HEK293 (cell line): ENCODE data around the gene MYH1.
A peak's percentile ranks its signal among the peaks of the same experiment; 100 is the strongest.

Source experiments
- CTCF ChIA-PET: fragments of 350-600 bp; formaldehyde crosslinking; extraction: SDS; loops from one replicate; lab custom pipeline; 2021; ENCODE audit warnings: antibody characterized with exemption; lab: Yijun Ruan, JAX
- POLR2A ChIA-PET: fragments of 300-600 bp; formaldehyde crosslinking; extraction: SDS; loops from one replicate; lab custom pipeline; 2020; ENCODE audit warnings: antibody characterized with exemption, inconsistent platforms; lab: Yijun Ruan, JAX
- H3K27ac ChIP-seq: fragments of 200-500 bp; sonication (Bioruptor generic); 2 replicates; pipeline ENCODE4 v1.5.1; 2014; ENCODE audit warnings: low read depth, low read length, control low read depth, inconsistent platforms; ENCODE audit errors: extremely low read depth
- H3K36me3 ChIP-seq, 2 experiments: fragments of 200-500 bp in 1 of 2; sonication (Bioruptor generic) in 1 of 2; 1 replicate in 1 of 2; 2 replicates in 1 of 2; pipeline ENCODE4 v1.5.1; 2014 to 2017; ENCODE audit warnings: inconsistent platforms in 2 of 2, low read length in 2 of 2; ENCODE audit not compliant: control insufficient read depth in 2 of 2, insufficient read depth in 1 of 2
- H3K4me1 ChIP-seq: fragments of 200-500 bp; sonication (Bioruptor generic); 2 replicates; pipeline ENCODE4 v1.5.1; 2014; ENCODE audit warnings: mild to moderate bottlenecking, low read length, inconsistent platforms; ENCODE audit not compliant: control insufficient read depth, insufficient read depth
- H3K4me3 ChIP-seq: 2 replicates; pipeline ENCODE4 v1.5.1; 2011; ENCODE audit warnings: low read depth, mild to moderate bottlenecking, control low read depth, low read length, moderate library complexity
- H3K9me3 ChIP-seq: fragments of 200-500 bp; sonication (Bioruptor generic); 2 replicates; pipeline ENCODE4 v1.5.1; 2014; ENCODE audit warnings: low read depth, low read length, inconsistent platforms; ENCODE audit not compliant: control insufficient read depth, insufficient read depth
- RBAK ChIP-seq: fragments of 450-650 bp; formaldehyde crosslinking; IDR thresholded peaks from 2 replicates; pipeline ENCODE4 v1.5.1; 2016; ENCODE audit warnings: missing biosample characterization, missing genetic modification characterization
- REPIN1 ChIP-seq: fragments of 450-650 bp; formaldehyde crosslinking; IDR thresholded peaks from 2 replicates; pipeline ENCODE4 v1.5.1; 2017; ENCODE audit warnings: missing biosample characterization, missing genetic modification characterization, low read depth
- SCRT2 ChIP-seq: fragments of 450-650 bp; formaldehyde crosslinking; IDR thresholded peaks from 2 replicates; pipeline ENCODE4 v1.5.1; 2016; ENCODE audit warnings: missing biosample characterization, missing genetic modification characterization
- SETDB1 ChIP-seq: IDR thresholded peaks from one replicate; pipeline ENCODE4 v1.6.1; 2017; ENCODE audit warnings: mild to moderate bottlenecking, low read length, moderate library complexity, mixed read lengths; ENCODE audit not compliant: insufficient read length
- SP2 ChIP-seq: fragments of 450-650 bp; formaldehyde crosslinking; IDR thresholded peaks from 2 replicates; pipeline ENCODE4 v1.5.1; 2016; ENCODE audit warnings: missing biosample characterization, missing genetic modification characterization
- TCF7L2 ChIP-seq: IDR thresholded peaks from 2 replicates; pipeline ENCODE4 v1.6.1; 2011; ENCODE audit warnings: low read depth, mild to moderate bottlenecking, inconsistent platforms, low read length, moderate library complexity, borderline replicate concordance
- TRIM28 ChIP-seq: IDR thresholded peaks from 2 replicates; pipeline ENCODE4 v1.6.1; 2011; ENCODE audit warnings: low read length, control low read depth, borderline replicate concordance
- ZNF26 ChIP-seq: fragments of 450-650 bp; formaldehyde crosslinking; IDR thresholded peaks from 2 replicates; pipeline ENCODE4 v1.5.1; 2016; ENCODE audit warnings: missing biosample characterization, missing genetic modification characterization
- ZNF549 ChIP-seq: fragments of 450-650 bp; IDR thresholded peaks from 2 replicates; pipeline ENCODE4 v1.5.1; 2018; ENCODE audit warnings: missing biosample characterization, missing genetic modification characterization, mild to moderate bottlenecking, inconsistent platforms, moderate library complexity
- ZNF555 ChIP-seq: fragments of 450-650 bp; formaldehyde crosslinking; conservative IDR thresholded peaks from 2 replicates; pipeline ENCODE4 v1.5.1; 2017; ENCODE audit warnings: missing biosample characterization, mild to moderate bottlenecking, missing genetic modification characterization, inconsistent platforms
- ZNF571 ChIP-seq: fragments of 450-650 bp; formaldehyde crosslinking; IDR thresholded peaks from 2 replicates; pipeline ENCODE4 v1.5.0; 2017; ENCODE audit warnings: missing biosample characterization, missing genetic modification characterization
- ZNF585B ChIP-seq: fragments of 450-650 bp; formaldehyde crosslinking; IDR thresholded peaks from 2 replicates; pipeline ENCODE4 v1.5.1; 2016; ENCODE audit warnings: missing biosample characterization, missing genetic modification characterization
- ZNF596 ChIP-seq: fragments of 450-650 bp; IDR thresholded peaks from 2 replicates; pipeline ENCODE4 v1.5.0; 2018; ENCODE audit warnings: missing biosample characterization, mild to moderate bottlenecking, missing genetic modification characterization, moderate library complexity
- ZNF623 ChIP-seq: fragments of 450-650 bp; formaldehyde crosslinking; IDR thresholded peaks from 2 replicates; pipeline ENCODE4 v1.5.1; 2016; ENCODE audit warnings: missing biosample characterization, missing genetic modification characterization
- ZNF658 ChIP-seq: fragments of 450-650 bp; formaldehyde crosslinking; IDR thresholded peaks from 2 replicates; pipeline ENCODE4; 2016; ENCODE audit warnings: missing biosample characterization, missing genetic modification characterization
- ZNF670 ChIP-seq: fragments of 450-650 bp; formaldehyde crosslinking; IDR thresholded peaks from 2 replicates; pipeline ENCODE4 v1.5.1; 2016; ENCODE audit warnings: missing biosample characterization, missing genetic modification characterization, low read depth
- ZNF837 ChIP-seq: fragments of 450-650 bp; formaldehyde crosslinking; IDR thresholded peaks from 2 replicates; pipeline ENCODE4 v1.5.1; 2016; ENCODE audit warnings: missing biosample characterization, missing genetic modification characterization
- ZXDB ChIP-seq: fragments of 450-650 bp; formaldehyde crosslinking; IDR thresholded peaks from 2 replicates; pipeline ENCODE4 v1.5.1; 2016; ENCODE audit warnings: missing biosample characterization, missing genetic modification characterization
- TF ChIP-seq, protein P1 (sequence below): fragments of 450-650 bp; formaldehyde crosslinking; IDR thresholded peaks from 2 replicates; pipeline ENCODE4 v1.5.1; 2017; ENCODE audit warnings: missing biosample characterization, missing genetic modification characterization
- TF ChIP-seq, protein P2 (sequence below): fragments of 450-650 bp; formaldehyde crosslinking; IDR thresholded peaks from 2 replicates; pipeline ENCODE4 v1.5.1; 2016; ENCODE audit warnings: missing biosample characterization, missing genetic modification characterization
- TF ChIP-seq, protein P3 (sequence below): fragments of 450-650 bp; formaldehyde crosslinking; IDR thresholded peaks from 2 replicates; pipeline ENCODE4 v1.5.1; 2016; ENCODE audit warnings: missing biosample characterization, missing genetic modification characterization

MYH1 gene

DNA sequence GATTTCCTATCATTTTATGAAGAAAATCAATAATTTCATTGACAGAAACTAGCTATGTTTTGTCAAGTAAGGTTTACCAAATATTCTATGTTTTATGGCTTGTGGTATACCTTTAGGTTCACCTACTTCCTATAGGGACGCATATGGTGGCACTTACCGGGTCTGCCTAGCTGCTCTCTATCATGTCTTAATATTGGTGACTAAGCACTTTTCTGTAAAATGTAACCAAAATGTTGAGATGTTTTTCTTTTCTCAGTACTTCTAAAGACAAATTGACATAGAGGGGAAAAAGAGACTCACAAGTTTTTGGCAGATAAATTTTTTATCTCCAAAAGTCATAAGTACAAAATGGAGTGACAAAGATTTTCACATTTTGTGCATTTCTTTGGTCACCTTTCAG is 26.3 kb downstream of the MYH1 start:
- Histone ChIP-seq H3K4me3 (no peak overlapping the region), H3K4me1 (no peaks in the 10 kb centered on the region), H3K36me3 (no peaks in the 10 kb centered on the region), H3K27ac (no peak overlapping the region), H3K9me3 (no peaks in the 10 kb centered on the region; the same call in none of the 2 replicates)
- no peak for TF ChIP-seq ZNF555 (tag by site-specific recombination)
- TF ChIP-seq ZNF549 (tag by site-specific recombination): no peak
- TF ChIP-seq, protein P1, sequence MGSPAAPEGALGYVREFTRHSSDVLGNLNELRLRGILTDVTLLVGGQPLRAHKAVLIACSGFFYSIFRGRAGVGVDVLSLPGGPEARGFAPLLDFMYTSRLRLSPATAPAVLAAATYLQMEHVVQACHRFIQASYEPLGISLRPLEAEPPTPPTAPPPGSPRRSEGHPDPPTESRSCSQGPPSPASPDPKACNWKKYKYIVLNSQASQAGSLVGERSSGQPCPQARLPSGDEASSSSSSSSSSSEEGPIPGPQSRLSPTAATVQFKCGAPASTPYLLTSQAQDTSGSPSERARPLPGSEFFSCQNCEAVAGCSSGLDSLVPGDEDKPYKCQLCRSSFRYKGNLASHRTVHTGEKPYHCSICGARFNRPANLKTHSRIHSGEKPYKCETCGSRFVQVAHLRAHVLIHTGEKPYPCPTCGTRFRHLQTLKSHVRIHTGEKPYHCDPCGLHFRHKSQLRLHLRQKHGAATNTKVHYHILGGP: no peak
- TF ChIP-seq ZNF670: no peak
- TF ChIP-seq ZNF571 (tag by site-specific recombination): no peak
- TF ChIP-seq ZNF623: no peak
- TF ChIP-seq, protein P2, sequence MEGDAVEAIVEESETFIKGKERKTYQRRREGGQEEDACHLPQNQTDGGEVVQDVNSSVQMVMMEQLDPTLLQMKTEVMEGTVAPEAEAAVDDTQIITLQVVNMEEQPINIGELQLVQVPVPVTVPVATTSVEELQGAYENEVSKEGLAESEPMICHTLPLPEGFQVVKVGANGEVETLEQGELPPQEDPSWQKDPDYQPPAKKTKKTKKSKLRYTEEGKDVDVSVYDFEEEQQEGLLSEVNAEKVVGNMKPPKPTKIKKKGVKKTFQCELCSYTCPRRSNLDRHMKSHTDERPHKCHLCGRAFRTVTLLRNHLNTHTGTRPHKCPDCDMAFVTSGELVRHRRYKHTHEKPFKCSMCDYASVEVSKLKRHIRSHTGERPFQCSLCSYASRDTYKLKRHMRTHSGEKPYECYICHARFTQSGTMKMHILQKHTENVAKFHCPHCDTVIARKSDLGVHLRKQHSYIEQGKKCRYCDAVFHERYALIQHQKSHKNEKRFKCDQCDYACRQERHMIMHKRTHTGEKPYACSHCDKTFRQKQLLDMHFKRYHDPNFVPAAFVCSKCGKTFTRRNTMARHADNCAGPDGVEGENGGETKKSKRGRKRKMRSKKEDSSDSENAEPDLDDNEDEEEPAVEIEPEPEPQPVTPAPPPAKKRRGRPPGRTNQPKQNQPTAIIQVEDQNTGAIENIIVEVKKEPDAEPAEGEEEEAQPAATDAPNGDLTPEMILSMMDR (tag by site-specific recombination): no peak
- TF ChIP-seq SP2 (tag by site-specific recombination): no peak
- TF ChIP-seq, protein P3, sequence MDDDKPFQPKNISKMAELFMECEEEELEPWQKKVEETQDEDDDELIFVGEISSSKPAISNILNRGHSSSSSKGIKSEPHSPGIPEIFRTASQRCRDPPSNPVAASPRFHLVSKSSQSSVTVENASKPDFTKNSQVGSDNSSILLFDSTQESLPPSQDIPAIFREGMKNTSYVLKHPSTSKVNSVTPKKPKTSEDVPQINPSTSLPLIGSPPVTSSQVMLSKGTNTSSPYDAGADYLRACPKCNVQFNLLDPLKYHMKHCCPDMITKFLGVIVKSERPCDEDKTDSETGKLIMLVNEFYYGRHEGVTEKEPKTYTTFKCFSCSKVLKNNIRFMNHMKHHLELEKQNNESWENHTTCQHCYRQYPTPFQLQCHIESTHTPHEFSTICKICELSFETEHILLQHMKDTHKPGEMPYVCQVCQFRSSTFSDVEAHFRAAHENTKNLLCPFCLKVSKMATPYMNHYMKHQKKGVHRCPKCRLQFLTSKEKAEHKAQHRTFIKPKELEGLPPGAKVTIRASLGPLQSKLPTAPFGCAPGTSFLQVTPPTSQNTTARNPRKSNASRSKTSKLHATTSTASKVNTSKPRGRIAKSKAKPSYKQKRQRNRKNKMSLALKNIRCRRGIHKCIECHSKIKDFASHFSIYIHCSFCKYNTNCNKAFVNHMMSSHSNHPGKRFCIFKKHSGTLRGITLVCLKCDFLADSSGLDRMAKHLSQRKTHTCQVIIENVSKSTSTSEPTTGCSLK: no peak
- TF ChIP-seq ZNF26 (tag by site-specific recombination): no peak
- no peak for TF ChIP-seq RBAK (tag by site-specific recombination)
- no peak for TF ChIP-seq ZNF837
- TF ChIP-seq SETDB1: no peak
- ChIA-PET CTCF (interaction anchor here (0.5 to 1.3 kb wide), 5 partner anchors 10 to 1949 kb away, joined by 3 to 7 read pairs (median 4); no protein-coding TSS in a partner anchor), POLR2A (no interaction called here)

DNA sequence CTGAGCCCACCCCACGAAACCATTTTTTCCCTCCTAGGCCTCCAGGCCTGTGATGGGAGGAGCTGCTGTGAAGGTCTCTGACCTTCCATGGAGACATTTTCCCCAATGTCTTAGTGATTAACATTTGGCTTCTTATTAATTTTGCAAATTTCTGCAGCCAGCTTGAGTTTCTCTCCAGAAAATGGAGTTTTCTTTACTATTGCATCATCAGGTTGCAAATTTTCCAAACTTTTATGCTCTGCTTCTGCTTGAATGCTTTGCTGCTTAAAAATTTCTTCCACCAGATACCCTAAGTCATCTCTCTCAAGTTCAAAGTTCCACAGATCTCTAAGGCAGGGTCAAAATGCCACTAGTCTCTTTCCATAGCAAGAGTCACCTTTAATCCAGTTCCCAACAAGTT is 36.1 kb downstream of the MYH1 start:
- TF ChIP-seq ZNF596 (tag by site-specific recombination): no peak
- TF ChIP-seq ZNF585B: peak; percentile 72
- no peak for TF ChIP-seq ZNF623
- TF ChIP-seq SCRT2 (tag by site-specific recombination): no peak
- TF ChIP-seq ZNF658: no peak
- ChIA-PET POLR2A (no interaction called here), CTCF (no interaction called here)
- H3K36me3 ChIP-seq: no peaks in the 10 kb centered on the region
- no peaks in the 10 kb centered on the region; the same call in none of the 2 replicates for H3K9me3 ChIP-seq
- no peak overlapping the region for H3K4me3 ChIP-seq
- H3K4me1 ChIP-seq: peaks cover 4% of the 10 kb centered on the region
- H3K27ac ChIP-seq: no peak overlapping the region

DNA sequence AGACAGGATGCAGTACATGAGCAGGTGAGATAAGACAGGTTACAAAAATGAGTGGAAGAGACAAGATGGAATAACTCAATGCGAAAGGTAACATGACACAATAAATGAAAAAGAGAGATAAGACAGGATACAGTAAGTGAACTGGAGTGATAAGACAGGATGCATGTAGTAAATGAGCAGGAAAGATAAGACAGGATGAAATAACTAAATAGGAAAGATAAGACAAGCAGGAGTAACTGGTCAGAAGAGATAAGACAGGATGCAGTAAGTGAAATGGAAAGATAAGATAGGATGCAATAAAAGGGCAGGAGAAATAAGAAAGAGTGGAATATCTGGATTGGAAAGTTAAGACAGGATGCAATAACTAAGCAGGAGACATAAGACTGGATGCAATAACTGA is 40.6 kb downstream of the MYH1 start:
- TF ChIP-seq TCF7L2 (0 out of 2 replicates have a peak, but pooled peaks have one; percentile 18), TRIM28 (peak; percentile 28; the same call in 1 of the 2 replicates), ZXDB (tag by site-specific recombination) (peak; percentile 54; the same call in 1 of the 2 replicates), REPIN1 (tag by site-specific recombination) (no peak)
- Histone ChIP-seq H3K4me3 (no peak overlapping the region), H3K36me3 (no peaks in the 10 kb centered on the region), H3K9me3 (no peaks in the 10 kb centered on the region; the same call in 1 of the 2 replicates), H3K27ac (no peak overlapping the region), H3K4me1 (peaks cover 4% of the 10 kb centered on the region)
- POLR2A ChIA-PET: no interaction called here
- CTCF ChIA-PET: interaction anchor here (1.1 kb wide), 1 partner anchor 182 kb away, joined by 6 read pairs; no protein-coding TSS in a partner anchor
